ENCODE results near the gene MTOR. TPM values are rescaled to one million over a fixed set of nuclear protein-coding genes. Genes with fewer than 3 reads are reported as not detected.

Gene MTOR
- total RNA-seq, 1 donor from 2014 or later, result 32.1 TPM

DNA sequence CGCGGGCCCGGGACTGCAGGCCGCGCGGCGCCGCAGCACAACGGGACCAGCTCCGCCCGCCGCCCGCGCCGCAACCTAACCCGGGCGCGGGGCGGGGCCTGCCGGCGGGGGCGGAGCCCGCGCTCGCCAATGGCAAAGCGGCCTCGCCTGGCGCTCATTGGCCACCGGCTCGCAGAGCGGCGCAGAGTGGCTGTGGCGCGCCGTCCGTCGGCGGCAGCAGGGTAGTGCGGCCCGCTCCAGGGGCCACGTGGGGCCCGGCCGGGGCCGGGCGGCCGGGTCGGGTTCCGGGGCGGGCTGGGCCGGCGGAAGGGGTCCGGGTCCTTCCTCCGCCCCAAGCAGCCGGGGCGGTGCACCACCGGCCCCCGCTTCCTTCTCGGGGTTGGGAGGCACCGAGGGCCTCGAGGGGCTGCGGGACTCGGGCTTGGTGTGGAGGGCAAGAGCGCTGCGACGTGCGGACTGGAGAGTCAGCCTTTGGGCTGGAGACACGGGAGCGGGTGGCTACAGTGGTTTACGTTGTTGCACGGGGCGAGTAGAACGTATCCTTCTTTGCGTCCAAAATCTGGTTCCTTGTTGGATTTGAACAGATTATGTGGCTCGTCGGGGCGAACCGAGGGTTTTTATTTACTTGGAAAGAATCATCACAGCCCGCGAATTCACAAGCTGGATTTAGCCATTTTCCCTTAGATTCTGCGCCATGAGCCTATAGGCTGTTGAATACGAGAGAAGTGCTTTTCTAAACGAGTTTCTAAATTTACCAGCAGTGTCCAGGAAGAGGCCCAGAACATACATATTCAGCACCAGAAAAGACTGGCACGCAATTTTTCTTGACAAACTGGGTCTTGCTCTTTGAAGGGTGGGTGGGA is 202.2 kb downstream of the MTOR start, which contains the start of gene SRM:
Gene SRM, minus strand, starts transcription at position 51 of the 863 bp plus-strand sequence. CDS start 75 bp downstream, outside the sequence.
- peak; percentile 87 for DNase-seq

DNA sequence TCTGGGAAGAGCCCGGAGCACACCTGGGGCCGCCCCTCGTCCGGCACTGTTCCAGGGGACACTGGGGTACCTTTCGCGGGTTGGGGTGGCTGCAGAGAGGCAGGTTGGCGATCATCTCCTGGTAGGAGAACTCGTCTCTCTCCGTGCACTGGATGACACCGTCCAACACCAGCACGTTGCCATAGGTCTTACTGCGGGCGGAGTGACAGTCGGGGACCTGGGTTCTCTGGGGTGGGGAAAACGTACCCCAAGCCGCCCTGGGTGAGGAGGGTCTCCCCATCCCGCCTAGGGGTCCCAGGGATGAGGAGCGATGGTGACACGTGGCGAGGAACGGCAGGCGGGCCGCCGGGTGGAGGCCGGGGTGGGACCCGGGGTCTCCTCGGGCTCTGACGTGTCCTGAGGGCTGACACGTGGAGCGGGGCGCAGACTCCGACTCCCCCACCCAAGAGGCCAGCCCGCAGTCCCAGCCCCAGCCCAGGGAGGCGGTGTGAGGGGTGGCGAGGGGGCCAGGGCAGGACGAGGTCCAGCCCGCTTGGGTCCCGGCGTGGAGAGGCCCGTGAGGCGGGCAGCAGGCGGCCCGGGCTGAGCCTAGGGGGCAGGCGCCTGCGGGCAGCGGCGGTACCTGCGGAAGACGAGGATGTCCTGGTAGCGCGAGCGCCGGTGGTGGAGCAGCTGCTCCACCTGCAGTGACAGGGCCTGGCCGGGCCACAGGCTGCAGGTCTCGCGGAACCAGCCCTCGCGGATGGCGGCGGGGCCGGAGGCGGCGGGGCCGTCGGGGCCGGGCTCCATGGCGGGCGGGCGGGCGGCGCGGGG is 203.0 kb downstream of the MTOR start:
- DNase-seq, result no peak

DNA sequence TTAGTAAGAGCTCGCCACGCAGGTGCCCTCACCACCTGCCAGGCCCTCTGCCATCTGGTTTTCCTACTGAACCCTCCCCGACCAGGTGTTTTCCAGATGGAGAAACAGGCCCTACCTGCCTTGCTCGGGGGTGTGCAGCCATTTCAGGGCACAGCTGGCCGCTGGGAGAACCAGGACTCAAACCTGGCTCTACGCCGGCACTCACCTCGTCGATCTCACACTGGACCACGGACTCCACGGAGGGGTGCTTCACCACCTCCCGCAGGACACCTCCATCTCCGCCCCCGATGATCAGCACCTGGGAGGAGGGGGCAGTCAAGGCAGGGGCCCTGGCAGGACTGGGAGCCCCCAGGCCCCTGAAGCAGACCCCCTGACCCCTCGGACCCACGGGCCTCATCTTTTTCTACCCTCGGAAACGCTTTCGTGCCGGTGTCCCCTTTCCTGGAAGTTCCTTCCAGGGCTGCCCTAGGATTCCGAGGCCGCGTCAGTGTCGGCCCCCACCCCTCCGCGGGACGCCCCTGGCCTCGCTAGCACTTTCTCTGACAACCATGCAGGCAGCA is 203.7 kb downstream of the MTOR start:
- no peak for DNase-seq

DNA sequence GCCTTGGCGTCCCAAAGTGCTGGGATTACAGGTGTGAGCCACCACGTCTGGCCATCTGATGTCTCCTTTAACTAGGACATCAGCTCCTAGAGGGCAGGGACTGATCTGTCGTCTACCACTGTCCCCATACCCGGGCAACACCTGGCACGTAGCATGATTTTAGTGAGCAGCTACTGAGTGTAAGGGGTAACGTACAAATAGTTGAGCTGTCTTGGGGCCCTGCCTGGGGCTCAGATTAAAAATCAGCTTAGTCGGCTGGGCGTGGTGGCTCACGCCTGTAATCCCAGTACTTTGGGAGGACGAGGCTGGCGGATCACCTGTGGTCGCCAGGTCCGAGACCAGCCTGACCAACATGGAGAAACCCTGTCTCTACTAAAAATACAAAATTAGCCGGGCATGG is 204.3 kb downstream of the MTOR start:
- no peak for DNase-seq

DNA sequence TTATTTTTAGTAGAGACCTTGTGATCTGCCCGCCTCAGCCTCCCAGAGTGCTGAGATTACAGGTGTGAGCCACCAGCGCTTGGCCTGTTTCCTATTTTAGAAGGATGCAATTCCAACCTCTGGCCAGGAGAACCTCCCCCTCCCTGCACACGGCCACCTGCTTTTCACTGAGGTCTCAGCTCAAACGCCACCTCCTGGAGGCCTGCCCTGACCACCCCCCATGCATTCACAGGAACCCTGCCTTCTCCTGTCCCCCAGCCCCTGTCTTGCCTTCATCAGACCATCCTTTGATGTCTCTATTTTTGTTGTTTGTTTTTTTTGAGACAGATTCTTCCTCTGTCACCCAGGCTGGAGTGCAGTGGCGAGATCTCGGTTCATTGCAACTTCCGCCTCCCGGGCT is 204.9 kb downstream of the MTOR start:
- DNase-seq, result no peak

Small RNAs within 50 kb of the gene (small RNA-seq; reads per million reads assigned to genes)
- not detected for gene RNU6-291P
- gene RNU6-537P, result not detected
- not detected for gene RPL39P6

Other genes starting within 250 kb of the MTOR start
- gene TARDBP, start 249.9 kb downstream of the MTOR start, total RNA-seq, result 102 TPM
- gene MASP2, start 215.3 kb downstream of the MTOR start, total RNA-seq, result not detected
- 10.9 TPM for gene SRM, start 202.5 kb downstream of the MTOR start, total RNA-seq
- 44.1 TPM for gene EXOSC10, start 162.7 kb downstream of the MTOR start, total RNA-seq
- gene ANGPTL7, start 73.2 kb downstream of the MTOR start, total RNA-seq, result not detected
- gene UBIAD1, start 10.6 kb upstream of the MTOR start, total RNA-seq, result 14.3 TPM
- gene DISP3, start 216.6 kb upstream of the MTOR start, total RNA-seq, result 26.7 TPM

Measured in occipital lobe (tissue), 3 donors.